OCI-LY7 (cell line): ENCODE measurements around the gene MDGA2. TPM values are rescaled to one million over a fixed set of nuclear protein-coding genes. Genes with fewer than 3 reads are reported as not detected.
A peak's percentile ranks its signal among the peaks of the same experiment; 100 is the strongest.

ENCODE experiments used
- Bru-seq: library from RNA; stranded (reverse); fragments of 400-500 nt; gene quantifications from one replicate; lab custom pipeline; 2021; lab: Mats Ljungman, UMichigan
- BruChase-seq, 2 experiments: library from RNA; stranded (reverse); fragments of 400-500 nt; gene quantifications; one replicate each; lab custom pipeline; 2021; lab: Mats Ljungman, UMichigan
- BruUV-seq: library from RNA; stranded (reverse); fragments of 400-500 nt; replicated peaks from 2 replicates; lab custom pipeline; 2021; lab: Mats Ljungman, UMichigan
- CTCF ChIA-PET: fragments of 300-600 bp; sonication (Branson Sonifier 250); formaldehyde crosslinking; loops from one replicate; lab custom pipeline; 2022; ENCODE audit warnings: antibody characterized with exemption; ENCODE audit not compliant: unreplicated experiment; lab: Charles Lee
- POLR2A ChIA-PET: fragments of 300-600 bp; sonication (Branson Sonifier 250); formaldehyde crosslinking; loops from one replicate; lab custom pipeline; 2022; ENCODE audit warnings: antibody characterized with exemption; lab: Charles Lee
- DNase-seq: peaks from one replicate; pipeline ENCODE4 v3.0.0-alpha.2; 2015; ENCODE audit warnings: low spot score
- H2AFZ ChIP-seq: fragments of 200-600 bp; sonication (generic), shearing (Covaris generic); 2 replicates; pipeline ENCODE4 v1.6.1; 2014; ENCODE audit warnings: mild to moderate bottlenecking, antibody characterized with exemption, low read length, moderate library complexity
- H3K27ac ChIP-seq: fragments of 200-600 bp; sonication (generic); 2 replicates; pipeline ENCODE4 v1.5.1; 2014; ENCODE audit warnings: mixed run types, low read depth, mild to moderate bottlenecking, moderate library complexity, low read length, inconsistent platforms; ENCODE audit not compliant: poor library complexity, severe bottlenecking
- H3K36me3 ChIP-seq: fragments of 200-600 bp; sonication (generic); 2 replicates; pipeline ENCODE4 v1.6.1; 2014; ENCODE audit warnings: mild to moderate bottlenecking, antibody characterized with exemption, low read length, moderate library complexity, mixed read lengths; ENCODE audit not compliant: insufficient read depth
- H3K4me1 ChIP-seq: fragments of 200-600 bp; sonication (generic); 2 replicates; pipeline ENCODE4 v1.5.1; 2014; ENCODE audit warnings: mild to moderate bottlenecking, low read length; ENCODE audit not compliant: insufficient read depth, poor library complexity, severe bottlenecking
- H3K4me2 ChIP-seq: fragments of 200-600 bp; sonication (generic); 2 replicates; pipeline ENCODE4 v1.6.1; 2014; ENCODE audit warnings: mild to moderate bottlenecking, low read length
- H3K4me3 ChIP-seq: fragments of 200-600 bp; sonication (generic); 2 replicates; pipeline ENCODE4 v1.5.1; 2014; ENCODE audit warnings: mild to moderate bottlenecking, low read depth, low read length; ENCODE audit not compliant: poor library complexity, severe bottlenecking
- H3K79me2 ChIP-seq: fragments of 200-600 bp; sonication (generic); 2 replicates; pipeline ENCODE4 v1.6.1; 2016; ENCODE audit warnings: low read depth, mild to moderate bottlenecking, low read length, moderate library complexity, mixed read lengths; ENCODE audit not compliant: insufficient read depth
- H3K9me2 ChIP-seq: fragments of 200-600 bp; sonication (generic); 2 replicates; pipeline ENCODE4 v1.6.1; 2016; ENCODE audit warnings: mild to moderate bottlenecking, low read length, mixed read lengths; ENCODE audit not compliant: insufficient read depth
- H3K9me3 ChIP-seq: fragments of 200-600 bp; sonication (generic); 2 replicates; pipeline ENCODE4 v1.6.1; 2014; ENCODE audit warnings: mild to moderate bottlenecking, mixed run types, low read length, mixed read lengths
- H4K20me1 ChIP-seq: fragments of 200-600 bp; sonication (generic); 2 replicates; pipeline ENCODE4 v1.6.1; 2014; ENCODE audit warnings: mild to moderate bottlenecking, antibody characterized with exemption, low read length, moderate library complexity, mixed read lengths; ENCODE audit not compliant: insufficient read depth
- EZH2phosphoT487 ChIP-seq: fragments of 200-600 bp; sonication (generic); IDR thresholded peaks from 2 replicates; pipeline ENCODE4 v1.6.1; 2018; ENCODE audit warnings: low read depth, borderline replicate concordance, mild to moderate bottlenecking, mixed run types, antibody characterized with exemption, low read length, moderate library complexity, mixed read lengths
- intact Hi-C: fragments of 100-400 bp; cut with micrococcal nuclease; formaldehyde crosslinking; loops from one replicate; pipeline ENCODE4 v1.10.0; 2022; ENCODE audit not compliant: unreplicated experiment
- long read RNA-seq: library from polyadenylated mRNA; stranded (forward); transcript quantifications from one replicate; pipeline ENCODE4 v2.0.0, GENCODE V29; 2022
- total RNA-seq, 2 experiments: library from RNA; depleted of rRNA in 1 of 2; stranded (reverse); fragments of >200 nt in 1 of 2; shearing (Covaris generic) in 1 of 2; gene quantifications; 2 replicates each; pipeline ENCODE4 v1.2.3, GENCODE V29; 2014 to 2022
- TF ChIP-seq, protein P1 (sequence below): fragments of 200-600 bp; sonication (generic); conservative IDR thresholded peaks from 2 replicates; pipeline ENCODE4 v1.5.1; 2014; ENCODE audit warnings: mild to moderate bottlenecking, antibody characterized with exemption, low read length, moderate library complexity, mixed read lengths

Gene MDGA2
- total RNA-seq (2014; rRNA removed; shearing (Covaris generic)): not detected in 2 replicates
- not detected in 2 replicates for total RNA-seq (2022)
- Bru-seq, nascent RNA: not detected
- percentile 0 among the genes with signal in this experiment for BruChase-seq, experiment 1, labeled RNA remaining after a 6-hour chase
- BruChase-seq, experiment 2, labeled RNA remaining after a 2-hour chase: not detected
- long read RNA-seq: 0 reads

DNA sequence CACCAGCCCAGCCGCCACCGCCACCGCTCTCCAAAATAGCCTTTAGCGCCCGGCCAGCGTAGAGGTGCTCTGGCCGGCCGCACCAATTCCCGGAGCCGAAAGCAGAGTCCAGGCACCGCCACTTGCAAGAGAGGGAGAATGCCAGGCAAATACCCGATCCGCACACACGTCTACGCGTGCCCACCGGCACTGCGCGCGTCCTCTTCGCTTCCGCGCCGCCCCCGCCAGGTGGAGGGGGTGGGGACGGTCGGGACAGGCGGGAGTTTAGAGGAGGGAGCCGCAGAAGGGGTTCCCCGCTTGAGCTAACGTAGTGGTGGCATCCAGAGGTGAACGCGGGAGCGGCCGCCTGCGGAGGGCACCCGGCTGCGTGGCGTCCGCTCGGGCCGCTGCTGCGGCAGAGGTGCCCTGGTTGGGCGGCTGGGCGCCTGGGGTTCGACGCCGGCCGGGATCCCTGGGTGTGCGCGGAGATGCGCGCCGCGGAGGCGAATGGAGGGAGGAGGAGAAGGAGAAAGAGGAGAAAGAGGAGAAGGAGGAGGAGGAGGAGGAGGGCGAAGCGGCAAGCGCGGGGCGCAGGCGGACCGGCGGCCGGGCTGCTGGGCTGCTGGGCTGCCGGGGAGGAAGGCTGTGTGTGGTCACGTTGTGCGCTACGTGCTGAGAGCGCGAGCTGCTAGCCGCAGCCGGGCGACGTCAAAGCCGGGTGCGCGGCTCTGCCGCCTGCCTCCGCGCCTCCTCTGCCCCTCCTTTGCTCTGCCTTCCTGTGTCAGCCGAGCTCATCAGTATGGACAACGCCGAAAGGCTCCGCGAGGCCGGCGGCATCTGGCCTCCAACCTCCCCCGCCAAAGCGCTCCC lies at the start of gene MDGA2:
Gene MDGA2 (minus strand): TSS at position 140 of the 849 bp plus-strand sequence.
- ChIA-PET CTCF (no interaction called here), POLR2A (interaction anchor here (0.6 kb wide), 1 partner anchor 93 kb away, joined by 3 read pairs; no protein-coding TSS in a partner anchor)
- no peaks in the 10 kb centered on the region for H3K36me3 ChIP-seq
- no peaks in the 10 kb centered on the region for H3K9me3 ChIP-seq
- no peaks in the 10 kb centered on the region for H3K79me2 ChIP-seq
- BruUV-seq: no TSS peak
- no peak for DNase-seq
- no peaks in the 10 kb centered on the region for H3K4me1 ChIP-seq
- no peak within 1 kb of the TSS for H3K27ac ChIP-seq
- no peaks in the 10 kb centered on the region for H4K20me1 ChIP-seq
- no peak for TF ChIP-seq EZH2phosphoT487
- TF ChIP-seq, protein P1, sequence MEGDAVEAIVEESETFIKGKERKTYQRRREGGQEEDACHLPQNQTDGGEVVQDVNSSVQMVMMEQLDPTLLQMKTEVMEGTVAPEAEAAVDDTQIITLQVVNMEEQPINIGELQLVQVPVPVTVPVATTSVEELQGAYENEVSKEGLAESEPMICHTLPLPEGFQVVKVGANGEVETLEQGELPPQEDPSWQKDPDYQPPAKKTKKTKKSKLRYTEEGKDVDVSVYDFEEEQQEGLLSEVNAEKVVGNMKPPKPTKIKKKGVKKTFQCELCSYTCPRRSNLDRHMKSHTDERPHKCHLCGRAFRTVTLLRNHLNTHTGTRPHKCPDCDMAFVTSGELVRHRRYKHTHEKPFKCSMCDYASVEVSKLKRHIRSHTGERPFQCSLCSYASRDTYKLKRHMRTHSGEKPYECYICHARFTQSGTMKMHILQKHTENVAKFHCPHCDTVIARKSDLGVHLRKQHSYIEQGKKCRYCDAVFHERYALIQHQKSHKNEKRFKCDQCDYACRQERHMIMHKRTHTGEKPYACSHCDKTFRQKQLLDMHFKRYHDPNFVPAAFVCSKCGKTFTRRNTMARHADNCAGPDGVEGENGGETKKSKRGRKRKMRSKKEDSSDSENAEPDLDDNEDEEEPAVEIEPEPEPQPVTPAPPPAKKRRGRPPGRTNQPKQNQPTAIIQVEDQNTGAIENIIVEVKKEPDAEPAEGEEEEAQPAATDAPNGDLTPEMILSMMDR: no peak
- H3K9me2 ChIP-seq: no peaks in the 10 kb centered on the region
- H3K4me2 ChIP-seq: no peak within 1 kb of the TSS
- no peak within 1 kb of the TSS for H3K4me3 ChIP-seq
- no peak within 1 kb of the TSS for H2AFZ ChIP-seq
- intact Hi-C loops: no loop called here

- BruUV-seq: no TSS peak
- Histone ChIP-seq H3K9me2 (no peaks in the 10 kb centered on the region), H4K20me1 (no peaks in the 10 kb centered on the region), H2AFZ (no peak overlapping the region), H3K4me2 (no peak overlapping the region), H3K79me2 (no peaks in the 10 kb centered on the region), H3K9me3 (no peaks in the 10 kb centered on the region), H3K4me1 (no peaks in the 10 kb centered on the region), H3K4me3 (no peak overlapping the region), H3K36me3 (no peaks in the 10 kb centered on the region), H3K27ac (no peak overlapping the region)
- intact Hi-C loops: no loop called here
- ChIA-PET POLR2A (no interaction called here), CTCF (no interaction called here)
- no peak for DNase-seq
- no peak for TF ChIP-seq EZH2phosphoT487
- TF ChIP-seq, protein P1: no peak
Observed at GRCh38 chr14:47722929-47723693, 47.7 kb upstream of the MDGA2 start.
